Effector memory CD4-positive, alpha-beta T cell (primary cell): ENCODE data around the gene GIT1.

Experiments
- DNase-seq, 3 donors: peaks; one replicate each; pipeline ENCODE4 v3.0.0-alpha.2; 2020
- H3K27ac ChIP-seq: 2 replicates; pipeline ENCODE4 v1.7.0; 2013; ENCODE audit warnings: mild to moderate bottlenecking, low read length, moderate library complexity; ENCODE audit not compliant: insufficient read depth, poor library complexity, severe bottlenecking
- H3K27me3 ChIP-seq: replicated peaks from 2 replicates; pipeline ENCODE4 v1.7.0; 2013; ENCODE audit warnings: mild to moderate bottlenecking, low read length; ENCODE audit not compliant: insufficient read depth, control insufficient read depth, poor library complexity, severe bottlenecking
- H3K36me3 ChIP-seq: 2 replicates; pipeline ENCODE4 v1.7.0; 2013; ENCODE audit warnings: mild to moderate bottlenecking, low read length, moderate library complexity; ENCODE audit not compliant: control insufficient read depth, insufficient read depth
- H3K4me1 ChIP-seq: 2 replicates; pipeline ENCODE4 v1.7.0; 2013; ENCODE audit warnings: low read length, mild to moderate bottlenecking; ENCODE audit not compliant: control insufficient read depth, insufficient read depth, poor library complexity, severe bottlenecking
- H3K4me3 ChIP-seq: 2 replicates; pipeline ENCODE4 v1.7.0; 2013; ENCODE audit warnings: low read length, low read depth, mild to moderate bottlenecking; ENCODE audit not compliant: insufficient read depth, poor library complexity, severe bottlenecking
- H3K9me3 ChIP-seq: 2 replicates; pipeline ENCODE4 v1.7.0; 2013; ENCODE audit warnings: mild to moderate bottlenecking, low read length, moderate library complexity; ENCODE audit not compliant: control insufficient read depth

Gene GIT1

GRCh38 chr17:29622337-29623282, 33.2 kb upstream of the GIT1 start, which contains the start of gene CORO6:
TSS of gene CORO6 (minus strand) at chr17:29622912. CDS start at chr17:29621421, 1,491 bp downstream.
- Histone ChIP-seq H3K27ac (no peak within 1 kb of the TSS), H3K9me3 (no peaks in the 10 kb centered on the region), H3K4me3 (peak within 1 kb of the TSS; percentile 79), H3K27me3 (no peaks in the 10 kb centered on the region), H3K36me3 (no peaks in the 10 kb centered on the region), H3K4me1 (peaks cover 21% of the 10 kb centered on the region)
- DNase-seq, result peak; percentile 50 to 61 (median 54)

GRCh38 chr17:29621751-29622194, 32.3 kb upstream of the GIT1 start:
- Histone ChIP-seq H3K27ac (no peak overlapping the region), H3K4me3 (peak overlapping the region; percentile 79), H3K4me1 (peaks cover 30% of the 10 kb centered on the region)

GRCh38 chr17:29620779-29621500, 31.5 kb upstream of the GIT1 start:
- Histone ChIP-seq H3K4me3 (no peak overlapping the region), H3K9me3 (no peaks in the 10 kb centered on the region), H3K36me3 (no peaks in the 10 kb centered on the region), H3K4me1 (peaks cover 38% of the 10 kb centered on the region), H3K27me3 (no peaks in the 10 kb centered on the region), H3K27ac (no peak overlapping the region)
- DNase-seq, result no peak

More at GRCh38 chr17:29621751-29622194, 32.3 kb upstream of the GIT1 start:
- Histone ChIP-seq H3K27me3 (no peaks in the 10 kb centered on the region), H3K9me3 (no peaks in the 10 kb centered on the region), H3K36me3 (no peaks in the 10 kb centered on the region)
- DNase-seq, result no peak

GRCh38 chr17:29620271-29620670, 30.8 kb upstream of the GIT1 start:
- Histone ChIP-seq H3K9me3 (no peaks in the 10 kb centered on the region), H3K27me3 (no peaks in the 10 kb centered on the region), H3K4me1 (peaks cover 45% of the 10 kb centered on the region), H3K27ac (no peak overlapping the region), H3K36me3 (no peaks in the 10 kb centered on the region), H3K4me3 (no peak overlapping the region)
- no peak for DNase-seq

GRCh38 chr17:29619251-29619650, 29.8 kb upstream of the GIT1 start:
- Histone ChIP-seq H3K9me3 (no peaks in the 10 kb centered on the region), H3K4me1 (peaks cover 55% of the 10 kb centered on the region), H3K36me3 (no peaks in the 10 kb centered on the region), H3K4me3 (no peak overlapping the region), H3K27me3 (no peaks in the 10 kb centered on the region), H3K27ac (no peak overlapping the region)
- no peak for DNase-seq

- H3K27me3 ChIP-seq, result no peaks in the 10 kb centered on the region
- no peak for DNase-seq
- H3K4me3 ChIP-seq, result peak overlapping the region; percentile 68
- no peaks in the 10 kb centered on the region for H3K36me3 ChIP-seq
- H3K4me1 ChIP-seq, result peaks cover 63% of the 10 kb centered on the region
- no peak overlapping the region for H3K27ac ChIP-seq
- no peaks in the 10 kb centered on the region for H3K9me3 ChIP-seq
Observed at GRCh38 chr17:29618272-29619065, 29.0 kb upstream of the GIT1 start.

- peaks cover 65% of the 10 kb centered on the region for H3K4me1 ChIP-seq
- peak overlapping the region; percentile 68 for H3K4me3 ChIP-seq
- peak overlapping the region; percentile 52 for H3K27ac ChIP-seq
- no peaks in the 10 kb centered on the region for H3K9me3 ChIP-seq
- DNase-seq, result peak; percentile 77 to 81 (median 79)
- no peaks in the 10 kb centered on the region for H3K36me3 ChIP-seq
- H3K27me3 ChIP-seq, result no peaks in the 10 kb centered on the region
Observed at GRCh38 chr17:29617481-29618271, 28.2 kb upstream of the GIT1 start.

- Histone ChIP-seq H3K27me3 (no peaks in the 10 kb centered on the region), H3K4me3 (peak overlapping the region; percentile 68), H3K4me1 (peaks cover 60% of the 10 kb centered on the region), H3K36me3 (no peaks in the 10 kb centered on the region), H3K27ac (peak overlapping the region; percentile 52), H3K9me3 (no peaks in the 10 kb centered on the region)
- DNase-seq, result peak; percentile 79 to 88 (median 81)
Observed at GRCh38 chr17:29617125-29617480, 27.7 kb upstream of the GIT1 start.
